ENCODE measurements around the gene CCDC171.

The CCDC171 gene

DNA sequence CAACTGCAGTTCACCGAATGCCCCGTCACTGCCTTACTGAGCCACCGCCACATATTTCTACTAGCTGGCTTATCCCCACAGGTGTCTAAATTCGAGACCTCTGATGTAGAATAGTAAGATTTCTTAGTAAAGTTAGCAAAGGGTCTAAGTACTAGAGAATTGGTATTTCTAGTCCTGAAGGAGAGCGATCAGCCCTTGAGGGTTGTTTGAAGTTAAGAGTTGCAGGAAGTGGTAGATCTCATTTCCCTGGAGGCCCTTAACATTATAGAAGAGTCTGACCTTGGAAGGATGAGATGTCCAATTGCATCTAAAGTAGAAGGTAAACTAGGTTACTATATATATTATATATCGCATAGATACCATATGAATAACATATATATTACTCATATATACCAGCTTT lies 451.8 kb downstream of the CCDC171 start:
- DNase-seq, result no peak

DNA sequence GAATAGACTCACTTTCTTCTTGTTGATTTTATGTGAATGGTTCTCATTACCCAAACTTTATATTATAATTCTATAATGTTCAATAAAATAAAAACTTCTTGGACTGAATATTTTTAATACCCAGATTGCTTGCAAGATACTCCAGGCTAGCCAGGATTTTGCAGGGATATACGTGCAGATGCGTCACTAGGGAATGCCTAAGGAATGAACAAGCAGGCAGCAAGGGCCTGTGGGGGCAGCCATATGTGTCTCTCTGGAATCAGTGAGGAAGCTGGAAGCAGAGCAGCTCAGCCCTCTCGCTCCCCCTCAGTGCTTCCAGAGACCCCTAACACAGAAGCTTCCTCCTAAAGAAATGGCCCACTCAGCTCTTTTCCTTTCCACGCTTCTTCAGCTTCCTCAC lies 457.4 kb downstream of the CCDC171 start:
- DNase-seq, result no peak

DNA sequence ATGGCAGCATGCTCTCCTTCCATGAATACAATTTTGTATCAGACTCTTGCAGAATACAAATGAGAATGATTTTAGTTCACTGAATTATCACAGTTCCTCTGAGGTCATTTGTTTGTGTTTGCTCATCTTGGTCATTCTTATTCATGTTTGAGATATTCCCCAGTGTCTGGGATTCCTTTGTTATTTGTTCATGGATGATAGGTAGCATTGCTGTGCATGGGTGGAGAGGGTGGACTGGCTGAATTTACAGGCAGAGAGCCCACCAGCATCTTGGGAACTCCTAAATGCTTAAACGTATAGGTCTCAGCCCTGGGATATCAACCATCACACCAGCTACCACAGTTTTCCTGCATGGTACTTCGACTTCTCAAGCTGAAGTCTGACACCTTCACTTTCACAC lies 459.8 kb downstream of the CCDC171 start:
- DNase-seq, result no peak

DNA sequence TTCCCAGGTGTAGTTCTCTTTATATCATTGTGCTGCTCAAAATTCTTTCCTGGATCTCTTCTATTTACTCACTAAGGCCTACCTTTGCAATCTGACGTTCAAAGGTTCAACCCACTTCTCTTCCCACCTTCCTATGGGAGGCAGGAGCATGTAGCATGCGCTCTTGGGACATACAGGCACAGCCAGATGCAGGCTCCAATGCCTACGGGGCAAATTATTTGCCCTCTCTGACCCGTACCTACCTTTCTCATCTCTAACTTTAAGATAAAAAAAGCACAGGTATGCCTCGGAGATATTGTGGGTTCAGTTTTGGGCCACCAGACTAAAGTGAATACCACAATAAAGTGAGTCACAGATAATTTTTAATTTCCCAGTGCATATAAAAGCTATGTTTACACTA lies 460.5 kb downstream of the CCDC171 start:
- DNase-seq, result no peak

DNA sequence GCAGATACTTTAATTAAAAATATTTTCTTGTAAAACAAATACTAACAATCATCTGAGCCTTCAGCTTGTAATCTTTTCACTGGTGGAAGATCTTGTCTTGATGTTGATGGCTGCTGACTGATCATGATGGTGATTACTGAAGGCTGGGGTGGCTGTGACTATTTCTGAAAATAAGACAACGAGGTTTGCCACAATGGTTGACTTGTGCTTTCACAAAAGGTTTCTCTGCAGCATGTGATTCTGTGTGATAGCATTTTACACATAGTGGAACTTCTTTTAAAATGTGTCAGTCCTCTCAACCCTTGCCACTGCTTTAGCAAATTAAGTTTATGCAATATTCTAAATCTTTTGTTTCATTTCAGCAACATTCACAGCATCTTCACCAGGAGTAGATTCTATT lies 461.0 kb downstream of the CCDC171 start:
- DNase-seq, result no peak

DNA sequence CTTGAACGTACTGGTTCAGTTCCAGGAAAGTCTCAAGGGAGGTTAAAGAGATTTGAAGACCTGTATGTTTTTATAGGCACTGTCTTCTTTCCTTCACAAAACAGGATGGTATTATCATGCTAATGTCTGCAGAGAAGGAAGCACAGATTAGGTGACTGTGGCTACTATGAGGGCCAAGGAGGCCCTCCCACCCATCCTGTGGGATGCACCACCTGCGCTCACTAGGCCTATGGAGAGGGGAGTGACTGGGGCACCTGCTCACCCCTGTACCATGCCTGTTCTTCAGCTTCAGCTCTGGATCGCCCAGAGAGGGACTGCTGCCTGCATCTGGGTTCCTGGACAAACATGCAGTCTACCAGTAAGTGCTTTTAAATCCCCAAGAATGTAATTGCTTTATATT lies 469.4 kb downstream of the CCDC171 start:
- DNase-seq, result no peak

DNA sequence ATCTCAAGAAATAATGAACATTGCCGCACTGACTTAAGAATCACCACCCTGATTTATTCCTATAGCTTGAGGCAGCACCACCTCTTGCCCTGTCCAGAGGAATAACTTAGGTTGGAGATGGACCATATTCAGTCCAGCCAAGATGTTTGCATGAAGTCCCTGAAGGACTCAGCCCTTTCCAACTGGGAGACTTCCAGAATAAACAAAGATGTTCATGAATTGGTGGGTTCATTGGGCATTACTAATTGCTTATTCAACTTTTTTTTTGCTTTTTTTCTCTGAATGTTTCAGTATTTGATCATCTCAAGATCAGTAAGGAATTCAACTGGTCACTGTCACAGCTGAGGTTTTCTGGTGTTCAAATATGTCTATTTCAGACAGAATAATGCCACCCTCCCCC lies 470.6 kb downstream of the CCDC171 start:
- no peak for DNase-seq

All from T1000 (cell line).